Ectodermal cell (in vitro differentiated cells): ENCODE data around the gene KCNJ3.

Experiments used
- H3K27ac ChIP-seq: 2 replicates; pipeline ENCODE4 v1.7.0; 2013; ENCODE audit warnings: mild to moderate bottlenecking, low read depth, low read length; ENCODE audit not compliant: insufficient read depth, poor library complexity, severe bottlenecking
- H3K27me3 ChIP-seq: 2 replicates; pipeline ENCODE4 v1.7.0; 2013; ENCODE audit warnings: mild to moderate bottlenecking, low read length; ENCODE audit not compliant: insufficient read depth, control insufficient read depth, poor library complexity, severe bottlenecking
- H3K36me3 ChIP-seq: one replicate; pipeline ENCODE4 v1.7.0; 2013; ENCODE audit warnings: low read length; ENCODE audit not compliant: control insufficient read depth, insufficient read depth
- H3K4me1 ChIP-seq: one replicate; pipeline ENCODE4 v1.7.0; 2013; ENCODE audit warnings: low read length; ENCODE audit not compliant: control insufficient read depth, insufficient read depth
- H3K4me3 ChIP-seq: 2 replicates; pipeline ENCODE4 v1.7.0; 2013; ENCODE audit warnings: low read depth, low read length, control low read depth; ENCODE audit not compliant: insufficient read depth
- H3K9me3 ChIP-seq: 2 replicates; pipeline ENCODE4 v1.7.0; 2013; ENCODE audit warnings: mild to moderate bottlenecking, low read length, moderate library complexity; ENCODE audit not compliant: control insufficient read depth
- WGBS, 2 experiments: methylation state at CpG; one replicate each; pipeline ENCODE4 v1.1.7; 2013; ENCODE audit warnings: missing lambda C conversion rate in 2 of 2; 5-methylcytosine and 5-hydroxymethylcytosine counted together

The KCNJ3 gene

DNA sequence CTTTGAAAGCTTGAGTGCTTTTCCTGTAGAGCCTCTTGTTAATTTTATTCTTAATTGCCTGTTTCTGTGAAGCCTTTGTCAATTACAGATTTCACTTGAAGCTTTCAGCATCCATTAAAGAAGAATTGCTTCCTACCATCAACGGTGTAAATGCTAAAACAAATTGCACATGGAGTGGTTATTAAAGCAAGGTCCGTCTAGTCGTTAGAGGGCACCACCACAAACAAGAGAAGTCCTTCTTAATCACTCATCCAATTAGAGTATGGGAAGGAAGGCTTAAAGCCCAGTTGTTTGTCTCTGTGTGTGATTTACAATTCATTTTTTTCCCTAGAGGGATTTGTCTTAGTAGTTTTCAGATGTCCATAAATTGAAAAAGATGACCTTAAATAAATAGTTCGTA, 1.6 kb downstream of the KCNJ3 start:
- WGBS, 2 experiments = 78 to 90% methylated on average over 2 to 4 of the region's 4 CpGs
- Histone ChIP-seq H3K9me3 (no peaks in the 10 kb centered on the region), H3K27ac (no peak overlapping the region), H3K4me1 (no peaks in the 10 kb centered on the region), H3K36me3 (no peaks in the 10 kb centered on the region), H3K27me3 (peaks cover 50% of the 10 kb centered on the region), H3K4me3 (no peak overlapping the region)

DNA sequence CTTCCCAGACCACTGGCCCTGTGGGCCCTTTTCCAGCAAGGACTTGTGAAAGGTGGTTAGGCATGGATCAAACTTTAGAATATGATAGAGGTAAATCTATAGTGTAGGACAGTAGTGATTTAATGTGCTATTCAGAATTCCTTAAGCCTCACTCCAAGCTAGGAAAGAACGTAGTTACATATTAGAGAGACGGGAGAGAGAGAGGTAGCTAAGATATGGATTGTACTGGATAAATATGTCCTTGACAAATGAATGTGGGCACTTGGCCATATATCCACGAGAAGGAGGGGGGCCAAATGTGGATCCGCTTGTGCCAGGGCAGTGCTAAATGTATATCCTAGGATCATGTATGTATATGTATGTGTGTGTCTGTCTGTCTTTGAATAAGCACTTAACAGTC, 6.5 kb downstream of the KCNJ3 start:
- Histone ChIP-seq H3K4me1 (no peaks in the 10 kb centered on the region), H3K9me3 (no peaks in the 10 kb centered on the region), H3K36me3 (no peaks in the 10 kb centered on the region), H3K4me3 (no peak overlapping the region), H3K27ac (no peak overlapping the region), H3K27me3 (peaks cover 7% of the 10 kb centered on the region)
- 96% methylated on average over 4 of the region's 4 CpGs for WGBS, 2 experiments

- no peak overlapping the region for H3K4me3 ChIP-seq
- H3K27me3 ChIP-seq = no peaks in the 10 kb centered on the region
- H3K4me1 ChIP-seq = no peaks in the 10 kb centered on the region
- WGBS, 2 experiments = 78 to 83% methylated on average over 1 of the region's 1 CpG
- no peak overlapping the region for H3K27ac ChIP-seq
- no peaks in the 10 kb centered on the region for H3K36me3 ChIP-seq
- H3K9me3 ChIP-seq = no peaks in the 10 kb centered on the region
Measured at GRCh38 chr2:154706660-154707059, 8.2 kb downstream of the KCNJ3 start.

DNA sequence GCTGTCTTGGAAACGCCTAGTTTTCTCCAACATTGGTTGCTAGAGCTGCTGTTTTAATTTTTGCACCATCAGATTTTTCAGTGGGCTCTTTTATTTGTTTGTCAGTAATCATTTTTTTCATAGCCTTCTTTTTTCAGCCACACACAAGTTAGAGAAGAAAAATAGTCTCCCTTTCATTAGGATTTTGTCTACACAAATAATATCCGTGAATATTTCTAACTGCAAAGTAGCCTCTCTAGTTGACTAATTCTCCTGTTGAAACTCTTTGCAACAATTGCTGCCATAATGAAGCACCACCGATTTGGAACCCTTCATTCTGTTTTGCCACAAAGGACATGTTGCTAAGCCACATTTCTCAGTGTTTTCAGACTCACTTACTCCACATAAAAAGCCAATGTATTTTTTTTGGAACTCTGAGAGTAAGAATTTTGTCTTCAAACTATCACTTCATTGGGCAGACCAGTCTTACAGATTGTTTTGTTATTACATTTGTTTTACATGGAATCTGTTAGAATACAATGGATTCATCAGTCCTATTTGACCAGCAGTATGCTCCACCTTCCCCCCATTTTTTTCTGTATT, 9.6 kb downstream of the KCNJ3 start:
- peaks cover 1% of the 10 kb centered on the region for H3K4me1 ChIP-seq
- H3K27me3 ChIP-seq = no peaks in the 10 kb centered on the region
- no peak overlapping the region for H3K4me3 ChIP-seq
- no peaks in the 10 kb centered on the region for H3K36me3 ChIP-seq
- H3K27ac ChIP-seq = no peak overlapping the region
- H3K9me3 ChIP-seq = no peaks in the 10 kb centered on the region
- whole genome bisulfite sequencing, 2 experiments = 88 to 90% methylated on average over 3 of the region's 3 CpGs

- WGBS, 2 experiments = 91 to 95% methylated on average over 3 of the region's 3 CpGs
- Histone ChIP-seq H3K9me3 (no peaks in the 10 kb centered on the region), H3K4me1 (peaks cover 8% of the 10 kb centered on the region)
Measured at GRCh38 chr2:154709215-154709614, 10.7 kb downstream of the KCNJ3 start.

GRCh38 chr2:154710078-154710477, 11.6 kb downstream of the KCNJ3 start:
- H3K27ac ChIP-seq = no peak overlapping the region
- H3K4me3 ChIP-seq = no peak overlapping the region
- peaks cover 8% of the 10 kb centered on the region for H3K4me1 ChIP-seq
- no peaks in the 10 kb centered on the region for H3K27me3 ChIP-seq
- WGBS, 2 experiments = 76 to 100% methylated on average over 2 of the region's 2 CpGs
- H3K9me3 ChIP-seq = no peaks in the 10 kb centered on the region
- H3K36me3 ChIP-seq = no peaks in the 10 kb centered on the region

More at GRCh38 chr2:154709215-154709614, 10.7 kb downstream of the KCNJ3 start:
- Histone ChIP-seq H3K36me3 (no peaks in the 10 kb centered on the region), H3K27me3 (no peaks in the 10 kb centered on the region), H3K27ac (no peak overlapping the region), H3K4me3 (no peak overlapping the region)

DNA sequence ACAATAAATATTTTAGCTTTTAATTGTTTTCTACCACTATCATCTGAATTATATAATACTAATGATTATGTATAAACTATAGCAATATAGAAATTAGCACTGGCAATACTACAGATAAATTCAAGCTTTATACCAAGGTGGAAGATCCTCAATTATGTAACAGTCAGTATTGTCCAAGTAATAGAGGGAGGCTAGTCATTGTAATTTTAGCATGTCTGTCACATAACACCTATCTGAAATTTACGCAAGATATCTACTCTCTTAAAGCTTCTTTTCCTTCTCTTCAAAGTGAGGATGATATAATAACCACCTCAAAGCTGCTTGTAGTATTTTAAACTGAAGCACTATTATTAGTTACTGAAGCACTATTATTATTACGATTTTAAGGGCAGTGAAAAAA, 12.2 kb downstream of the KCNJ3 start:
- no peak overlapping the region for H3K4me3 ChIP-seq
- H3K27ac ChIP-seq = no peak overlapping the region
- no peaks in the 10 kb centered on the region for H3K27me3 ChIP-seq
- H3K9me3 ChIP-seq = no peaks in the 10 kb centered on the region
- H3K4me1 ChIP-seq = peaks cover 8% of the 10 kb centered on the region
- H3K36me3 ChIP-seq = no peaks in the 10 kb centered on the region
- WGBS, 2 experiments = 89% methylated on average over 1 of the region's 2 CpGs; no CpG with 5 or more reads in 1 of the 2 experiments

DNA sequence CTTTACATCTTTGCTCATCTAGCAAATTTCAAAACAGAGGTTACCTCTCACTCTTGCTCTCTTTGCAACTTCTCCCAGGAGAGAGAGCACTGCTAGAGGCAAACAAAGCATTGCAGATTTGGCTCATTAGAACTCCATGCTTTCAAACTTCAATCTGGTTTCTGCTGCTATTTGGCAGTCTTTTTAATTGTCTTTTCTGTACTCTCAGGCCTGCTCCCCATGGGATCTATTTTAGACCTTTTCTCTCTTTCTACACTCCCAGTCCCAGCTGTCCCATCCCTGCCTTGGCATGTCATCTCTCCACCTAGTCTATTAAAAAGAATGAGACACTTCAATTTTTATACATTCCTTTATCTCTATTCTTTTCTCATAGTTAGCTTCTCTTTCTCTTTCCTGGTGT, 15.2 kb downstream of the KCNJ3 start:
- Histone ChIP-seq H3K27ac (peak overlapping the region; percentile 47), H3K9me3 (no peaks in the 10 kb centered on the region), H3K27me3 (no peaks in the 10 kb centered on the region), H3K36me3 (no peaks in the 10 kb centered on the region), H3K4me1 (peaks cover 8% of the 10 kb centered on the region), H3K4me3 (no peak overlapping the region)

- no peak overlapping the region for H3K4me3 ChIP-seq
- 67 to 92% methylated on average over 1 to 2 of the region's 2 CpGs for WGBS, 2 experiments
- no peaks in the 10 kb centered on the region for H3K36me3 ChIP-seq
- H3K4me1 ChIP-seq = no peaks in the 10 kb centered on the region
- no peaks in the 10 kb centered on the region for H3K27me3 ChIP-seq
- H3K9me3 ChIP-seq = no peaks in the 10 kb centered on the region
- no peak overlapping the region for H3K27ac ChIP-seq
Measured at GRCh38 chr2:154720651-154721050, 22.2 kb downstream of the KCNJ3 start.

DNA sequence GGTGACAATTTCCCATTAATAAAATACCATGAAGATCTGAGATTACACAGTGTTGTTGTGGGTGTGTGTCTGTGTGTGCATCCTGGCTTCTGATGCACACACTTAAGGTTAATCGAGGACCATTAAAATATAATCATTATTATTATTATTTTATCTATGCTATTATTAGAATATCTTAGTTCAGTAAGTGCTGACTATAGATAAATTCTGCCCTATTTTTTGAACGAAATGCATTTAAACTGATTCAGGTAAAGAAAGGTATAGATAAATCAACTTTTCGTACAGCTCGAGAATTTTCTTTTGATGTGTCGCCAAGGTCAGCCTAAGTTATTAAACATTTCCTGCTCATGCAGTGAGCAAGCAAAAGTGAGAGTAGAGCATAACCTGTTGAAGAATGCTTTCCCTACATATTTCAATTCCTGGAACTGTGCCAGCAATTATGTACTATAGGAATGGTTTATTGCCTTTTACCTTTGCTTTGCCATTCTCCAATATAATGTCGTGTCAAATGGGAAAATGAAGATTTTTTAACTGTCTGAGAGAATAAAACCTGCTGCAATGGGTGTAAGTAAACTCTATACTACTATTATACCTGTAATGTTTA, 25.8 kb downstream of the KCNJ3 start:
- H3K27me3 ChIP-seq = no peaks in the 10 kb centered on the region
- no peaks in the 10 kb centered on the region for H3K36me3 ChIP-seq
- WGBS, 2 experiments = 90 to 96% methylated on average over 4 of the region's 6 CpGs
- no peak overlapping the region for H3K27ac ChIP-seq
- no peaks in the 10 kb centered on the region for H3K9me3 ChIP-seq
- H3K4me3 ChIP-seq = no peak overlapping the region
- no peaks in the 10 kb centered on the region for H3K4me1 ChIP-seq
